Mammary epithelial cell (primary cell): ENCODE results near the gene UPB1.

Experiments
- CTCF ChIP-seq, 2 donors: IDR thresholded peaks in 1 of 2; conservative IDR thresholded peaks in 1 of 2; 2 replicates each; pipeline ENCODE4 v1.5.1; 2011 to 2012; ENCODE audit warnings: inconsistent platforms in 2 of 2, low read length in 2 of 2, mild to moderate bottlenecking in 2 of 2, control low read depth in 1 of 2, low read depth in 1 of 2; ENCODE audit not compliant: insufficient read depth in 1 of 2; ENCODE audit errors: extremely low read depth in 1 of 2
- EZH2 ChIP-seq: IDR thresholded peaks from 2 replicates; pipeline ENCODE4 v1.6.1; 2012; ENCODE audit warnings: low read length, inconsistent platforms, borderline replicate concordance

GRCh38 chr22:24485170-24485569 is 10.0 kb upstream of the UPB1 start:
- TF ChIP-seq CTCF (conservative IDR thresholded peaks at IDR 0.05 in 1 of 2, IDR thresholded peaks at IDR 0.05 in 1 of 2; ENCODE audit: extremely low read depth in 1 of 2, insufficient read depth in 1 of 2, low read depth in 1 of 2, low read length in 2 of 2) (no peak), EZH2 (no peak)
